GM18861 (cell line): ENCODE data around the gene GUCY2F.

Experiments
- ATAC-seq: cut with Tn5 transposase; IDR thresholded peaks from one replicate; pipeline ENCODE4 v1.9.1; 2021; ENCODE audit not compliant: unreplicated experiment

GUCY2F gene

GRCh38 chrX:109344678-109345077, 137.2 kb downstream of the GUCY2F start:
- ATAC-seq, result no peak

- ATAC-seq, result no peak
Measured at GRCh38 chrX:109344101-109344500, 137.8 kb downstream of the GUCY2F start.

- no peak for ATAC-seq
Measured at GRCh38 chrX:109343671-109344070, 138.2 kb downstream of the GUCY2F start.

- ATAC-seq, result no peak
Measured at GRCh38 chrX:109336141-109336540, 145.7 kb downstream of the GUCY2F start.

- no peak for ATAC-seq
Measured at GRCh38 chrX:109327251-109327650, 154.6 kb downstream of the GUCY2F start.
